NCI-H510A treated with DMSO at 0.1 percent for 48 hours (cell line): Measurements from ENCODE around the gene AKR1A1.
"Not testable (repeated sequence)": the region's sequence is repeated elsewhere in the genome, so short reads cannot be mapped to it uniquely, and the experiment has no call there.

Experiments
- DNase-seq: peaks from one replicate; lab custom pipeline; 2025; lab: John Stamatoyannopoulos, UW

The AKR1A1 gene

DNA sequence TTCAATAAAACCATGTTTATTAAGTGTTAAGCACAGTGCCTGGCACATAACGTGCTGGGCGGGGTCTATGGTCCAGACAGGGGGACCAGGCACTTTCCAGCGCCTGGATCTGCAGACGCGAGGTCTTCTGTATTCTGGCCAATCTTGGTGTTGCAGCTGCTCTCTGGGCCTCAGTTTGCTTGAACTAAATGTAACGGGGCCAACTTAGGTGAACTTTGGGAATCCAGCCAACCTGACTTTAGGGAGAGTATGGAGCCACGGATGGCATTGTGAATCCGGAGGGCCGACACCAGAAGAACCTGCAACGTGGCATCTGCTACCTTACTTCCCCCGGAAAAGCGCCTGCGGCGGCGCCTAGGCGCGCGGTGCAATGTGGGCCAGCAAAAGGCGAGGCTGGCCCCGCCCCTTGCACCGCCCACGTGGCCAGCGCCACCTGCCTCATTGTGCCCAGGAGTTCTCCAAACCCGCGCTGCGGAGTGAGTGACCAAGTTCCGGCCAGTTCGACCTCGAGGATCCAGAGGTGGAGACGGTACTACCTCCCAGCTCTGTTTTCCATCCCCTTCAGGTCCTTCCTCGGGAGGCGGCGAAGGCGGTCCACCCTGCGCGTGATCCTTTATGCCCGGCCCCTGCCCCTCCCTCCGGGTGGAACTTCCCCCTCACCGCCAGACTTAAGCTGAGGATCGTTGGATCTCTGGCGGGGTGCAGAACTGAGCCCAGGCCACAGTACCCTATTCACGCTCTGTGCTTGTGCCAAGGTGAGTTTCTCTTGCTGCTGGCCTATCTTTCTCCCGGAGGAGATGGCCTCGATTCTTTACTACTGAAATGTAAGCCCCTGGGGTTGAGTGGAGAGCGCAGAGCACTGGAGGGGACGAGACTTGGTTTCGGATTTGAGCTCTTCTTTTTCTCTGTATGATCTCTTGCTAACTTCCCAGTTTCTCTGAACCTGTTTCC, at the start of gene AKR1A1:
Gene AKR1A1 (plus strand): TSS at position 426 of the 951 bp plus-strand sequence. CDS start 10,969 bp downstream, outside the sequence.
- DNase-seq = peak; percentile 91

DNA sequence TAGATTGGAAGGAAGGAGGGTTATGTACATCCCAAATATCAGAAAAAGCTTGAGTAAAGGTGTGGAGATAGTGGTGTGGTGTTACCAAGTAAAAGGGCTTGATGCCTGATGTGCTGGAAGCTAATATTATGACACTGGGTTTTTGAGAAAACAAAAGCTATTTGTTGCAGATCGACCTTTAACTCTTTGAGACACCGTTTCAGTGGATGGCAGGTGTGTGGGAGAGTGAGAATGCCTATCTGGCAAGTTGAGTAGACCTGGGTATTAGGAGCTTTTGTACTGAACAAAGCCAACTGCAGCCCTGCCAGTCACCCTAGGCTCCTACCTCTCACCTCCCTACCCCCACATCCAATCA, 49.1 kb upstream of the AKR1A1 start:
- no peak for DNase-seq

DNA sequence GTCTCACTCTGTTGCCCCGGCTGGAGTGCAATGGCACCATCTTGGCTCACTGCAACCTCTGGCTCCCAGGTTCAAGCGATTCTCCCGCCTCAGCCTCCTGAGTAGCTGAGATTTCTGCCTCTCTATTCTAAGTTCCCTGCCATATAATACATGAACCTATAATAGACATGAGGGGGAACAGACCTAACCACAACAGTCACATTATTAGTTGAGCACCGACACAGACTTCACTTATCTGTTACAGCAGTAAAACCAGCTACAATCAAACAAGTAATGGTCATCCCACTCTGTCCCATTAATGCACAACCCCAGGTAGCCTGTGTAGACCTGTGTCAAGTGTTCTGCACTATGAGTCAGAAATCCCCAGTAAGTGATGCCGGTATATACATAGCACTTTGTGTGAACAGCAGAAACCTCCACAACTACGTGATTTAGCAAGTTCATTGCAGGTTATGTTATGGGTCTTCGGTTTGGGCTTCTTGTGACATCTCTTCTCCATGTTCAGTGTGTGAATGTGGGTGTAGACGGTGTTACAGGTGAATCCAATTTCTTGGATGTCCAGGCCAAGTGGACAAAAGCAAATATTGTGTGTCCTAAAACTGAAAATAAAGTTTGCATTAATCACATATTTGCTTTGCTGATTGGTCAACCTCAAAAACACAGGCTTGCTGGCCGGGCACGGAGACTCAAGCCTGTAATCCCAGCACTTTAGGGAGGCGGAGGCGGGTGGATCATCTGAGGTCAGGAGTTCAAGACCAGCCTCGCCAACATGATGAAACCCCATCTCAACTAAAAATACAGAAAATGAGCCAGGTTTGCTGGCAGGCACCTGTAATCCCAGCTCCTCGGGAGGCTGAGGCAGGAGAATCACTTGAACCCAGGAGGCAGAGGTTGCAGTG, 46.9 kb upstream of the AKR1A1 start:
- DNase-seq = no peak

DNA sequence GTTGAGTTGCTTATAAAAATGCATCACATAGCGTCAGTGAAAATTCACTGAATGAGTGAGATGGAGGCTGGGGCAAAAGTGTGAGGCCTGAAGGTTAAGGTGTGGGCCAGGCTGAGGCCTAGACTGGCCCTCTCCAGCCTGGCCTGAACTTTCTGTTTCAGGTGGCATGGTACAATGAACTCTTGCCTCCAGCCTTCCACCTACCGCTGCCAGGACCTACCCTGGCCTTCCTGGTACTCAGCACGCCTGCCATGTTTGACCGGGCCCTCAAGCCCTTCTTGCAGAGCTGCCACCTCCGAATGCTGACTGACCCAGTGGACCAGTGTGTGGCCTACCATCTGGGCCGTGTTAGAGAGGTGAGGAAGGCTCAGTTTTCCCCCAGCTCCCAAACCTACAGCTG, 43.4 kb upstream of the AKR1A1 start:
- DNase-seq = no peak

DNA sequence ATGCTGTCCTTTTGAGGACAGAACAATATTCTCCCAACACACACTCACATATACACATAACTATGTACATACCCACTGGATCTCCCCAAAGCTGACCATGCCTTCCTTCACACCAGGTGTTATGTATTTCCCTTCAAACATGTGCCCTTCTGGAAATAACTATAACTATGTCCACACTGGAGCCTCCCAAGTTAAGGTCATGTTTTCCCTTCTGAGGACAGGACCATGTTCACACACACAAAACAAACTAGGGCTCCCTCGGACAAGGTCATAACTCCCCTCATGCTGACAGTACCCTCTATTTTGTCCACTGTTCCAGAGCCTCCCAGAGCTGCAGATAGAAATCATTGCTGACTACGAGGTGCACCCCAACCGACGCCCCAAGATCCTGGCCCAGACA, 42.7 kb upstream of the AKR1A1 start:
- no peak for DNase-seq

DNA sequence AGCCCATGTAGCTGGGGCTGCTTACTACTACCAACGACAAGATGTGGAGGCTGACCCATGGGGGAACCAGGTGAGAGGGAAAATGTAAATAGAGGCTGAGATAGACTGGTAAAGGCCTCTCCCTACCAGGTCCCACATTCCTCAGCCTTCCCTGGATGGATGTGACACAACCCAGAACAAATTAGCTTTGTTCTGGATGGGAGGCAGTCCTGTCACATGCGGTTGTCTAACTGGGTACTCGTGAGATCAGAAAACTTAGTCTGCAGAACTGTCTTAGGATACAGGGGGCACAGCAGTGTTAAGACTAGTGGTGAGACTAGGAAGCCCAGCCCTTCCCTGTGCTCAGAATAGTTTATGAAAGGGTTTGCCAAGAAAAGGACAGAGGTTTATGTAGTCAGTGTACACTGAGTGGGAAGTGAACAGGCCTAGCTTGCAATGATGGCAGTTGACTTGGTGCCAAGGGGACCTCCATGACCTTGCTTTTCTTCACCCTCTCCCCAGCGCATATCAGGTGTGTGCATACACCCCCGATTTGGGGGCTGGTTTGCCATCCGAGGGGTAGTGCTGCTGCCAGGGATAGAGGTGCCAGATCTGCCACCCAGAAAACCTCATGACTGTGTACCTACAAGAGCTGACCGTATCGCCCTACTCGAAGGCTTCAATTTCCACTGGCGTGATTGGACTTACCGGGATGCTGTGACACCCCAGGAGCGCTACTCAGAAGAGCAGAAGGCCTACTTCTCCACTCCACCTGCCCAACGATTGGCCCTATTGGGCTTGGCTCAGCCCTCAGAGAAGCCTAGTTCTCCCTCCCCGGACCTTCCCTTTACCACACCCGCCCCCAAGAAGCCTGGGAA, 42.1 kb upstream of the AKR1A1 start:
- DNase-seq = no peak

DNA sequence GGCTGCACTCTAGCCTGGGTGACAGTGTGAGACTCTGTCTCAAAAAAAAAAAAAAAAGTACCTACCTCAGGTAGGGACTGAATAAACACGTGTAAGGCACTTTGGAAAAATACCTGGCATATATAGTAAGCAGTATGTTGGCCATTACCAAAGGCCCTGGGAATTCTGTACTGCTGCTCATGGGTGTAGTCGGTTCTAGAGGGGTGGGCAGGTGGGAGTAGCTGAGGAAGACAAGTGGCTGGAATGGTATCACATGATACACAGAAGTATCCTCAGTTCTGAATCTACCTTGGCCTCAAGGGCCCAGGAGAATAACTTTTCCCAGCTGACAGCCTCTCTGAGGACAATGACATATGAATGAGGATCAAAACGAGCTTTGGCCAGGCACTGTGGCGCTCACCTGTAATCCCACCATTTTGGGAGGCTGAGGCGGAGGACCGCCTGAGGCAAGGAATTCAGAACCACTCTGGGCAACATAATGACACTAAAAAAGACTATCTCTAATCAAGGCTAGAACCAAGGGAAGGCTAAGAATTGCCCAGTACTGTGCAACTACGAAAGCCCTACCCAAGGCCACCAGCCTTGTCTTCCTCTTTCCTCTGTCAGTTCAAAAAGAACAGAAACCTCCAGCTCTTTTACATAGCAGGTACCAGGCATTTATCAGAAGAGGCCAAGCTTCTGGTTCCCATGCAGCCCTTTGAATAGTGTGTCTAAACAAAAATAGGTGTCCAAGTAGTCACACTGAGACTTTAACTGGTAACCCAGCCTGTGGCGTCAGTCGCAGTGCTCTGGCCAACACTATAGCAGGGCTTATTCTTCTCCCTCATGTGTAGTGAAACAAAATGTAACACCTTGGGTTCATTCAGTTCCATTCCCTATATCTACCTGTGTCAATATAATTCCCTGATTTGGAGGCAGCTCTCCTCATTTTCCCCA, 40.3 kb upstream of the AKR1A1 start:
- no peak for DNase-seq

DNA sequence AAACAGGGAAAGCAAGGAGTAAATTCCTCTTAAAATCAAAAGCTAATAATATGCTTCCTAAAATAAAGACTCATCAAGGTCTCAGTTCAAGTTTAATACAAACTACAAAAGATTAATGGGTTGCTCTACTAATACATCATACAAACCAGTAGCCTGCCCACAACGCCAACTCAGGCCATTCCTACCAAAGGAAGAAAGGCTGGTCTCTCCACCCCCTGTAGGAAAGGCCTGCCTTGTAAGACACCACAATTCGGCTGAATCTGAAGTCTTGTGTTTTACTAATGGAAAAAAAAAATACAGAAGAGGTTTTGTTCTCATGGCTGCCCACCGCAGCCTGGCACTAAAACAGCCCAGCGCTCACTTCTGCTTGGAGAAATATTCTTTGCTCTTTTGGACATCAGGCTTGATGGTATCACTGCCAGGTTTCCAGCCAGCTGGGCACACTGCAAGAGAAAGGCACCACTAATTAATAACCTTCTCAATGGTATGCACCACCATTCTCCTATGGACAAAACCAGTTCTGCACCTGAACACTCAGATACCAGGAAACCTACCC, 39.6 kb upstream of the AKR1A1 start:
- DNase-seq = no peak

DNA sequence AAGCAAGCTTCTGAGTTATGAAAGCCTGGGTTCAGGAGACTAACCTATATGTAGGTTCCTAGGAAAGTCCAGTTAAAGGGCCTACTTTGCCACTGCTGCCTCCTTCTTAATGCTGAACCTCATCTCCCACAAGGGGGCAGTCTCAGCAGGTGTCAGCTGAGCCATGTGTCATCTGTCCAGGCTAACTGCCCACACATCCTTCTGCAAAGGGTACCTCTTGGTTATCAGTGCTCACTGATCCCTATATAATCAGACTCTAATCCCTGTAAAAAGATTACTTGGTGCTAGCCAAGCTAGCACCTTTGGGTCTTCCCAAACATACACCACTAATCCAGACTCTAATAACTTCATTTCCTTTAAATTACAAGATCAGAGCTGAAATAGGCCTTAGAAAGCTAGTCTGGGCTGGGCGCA, 38.0 kb upstream of the AKR1A1 start:
- peak; percentile 53 for DNase-seq

DNA sequence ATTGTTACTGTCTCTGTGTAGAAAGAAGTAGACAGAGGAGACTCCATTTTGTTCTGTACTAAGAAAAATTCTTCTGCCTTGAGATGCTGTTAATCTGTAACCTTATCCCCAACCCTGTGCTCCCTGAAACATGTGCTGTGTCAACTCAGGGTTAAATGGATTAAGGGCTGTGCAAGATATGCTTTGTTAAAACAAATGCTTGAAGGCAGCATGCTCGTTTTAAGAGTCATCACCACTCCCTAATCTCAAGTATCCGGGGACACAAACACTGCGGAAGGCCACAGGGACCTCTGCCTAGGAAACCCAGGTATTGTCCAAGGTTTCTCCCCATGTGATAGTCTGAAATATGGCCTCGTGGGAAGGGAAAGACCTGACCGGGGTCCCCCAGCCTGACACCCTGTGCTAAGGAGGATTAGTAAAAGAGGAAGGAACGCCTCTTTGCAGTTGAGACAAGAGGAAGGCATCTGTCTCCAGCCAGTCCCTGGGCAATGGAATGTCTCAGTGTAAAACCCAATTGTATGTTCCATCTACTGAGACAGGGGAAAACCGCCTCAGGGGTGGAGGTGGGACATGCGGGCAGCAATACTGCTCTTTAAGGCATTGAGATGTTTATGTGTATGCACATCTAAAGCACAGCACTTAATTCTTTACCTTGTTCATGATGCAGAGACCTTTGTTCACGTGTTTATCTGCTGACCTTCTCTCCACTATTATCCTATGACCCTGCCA, 36.9 kb upstream of the AKR1A1 start:
- not testable (repeated sequence) for DNase-seq

DNA sequence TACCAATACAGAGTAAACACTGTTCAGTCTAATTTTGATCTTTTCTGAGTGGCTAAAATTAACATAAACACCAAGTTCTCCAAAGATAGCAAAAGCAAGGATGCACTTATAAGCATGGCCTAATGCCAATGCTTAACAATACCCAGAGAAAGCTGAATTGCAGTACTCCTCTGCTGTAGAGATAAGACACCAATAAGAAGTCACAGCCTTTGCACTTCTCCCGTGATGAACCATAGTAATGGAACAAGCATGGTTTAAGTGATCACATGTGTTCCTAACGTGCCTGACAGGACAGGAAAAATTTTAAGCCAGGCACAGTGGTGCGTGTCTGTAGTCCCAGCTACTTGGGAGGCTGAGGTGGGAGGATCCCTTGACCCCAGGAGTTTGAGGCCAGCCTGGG, 34.6 kb upstream of the AKR1A1 start:
- DNase-seq = no peak

DNA sequence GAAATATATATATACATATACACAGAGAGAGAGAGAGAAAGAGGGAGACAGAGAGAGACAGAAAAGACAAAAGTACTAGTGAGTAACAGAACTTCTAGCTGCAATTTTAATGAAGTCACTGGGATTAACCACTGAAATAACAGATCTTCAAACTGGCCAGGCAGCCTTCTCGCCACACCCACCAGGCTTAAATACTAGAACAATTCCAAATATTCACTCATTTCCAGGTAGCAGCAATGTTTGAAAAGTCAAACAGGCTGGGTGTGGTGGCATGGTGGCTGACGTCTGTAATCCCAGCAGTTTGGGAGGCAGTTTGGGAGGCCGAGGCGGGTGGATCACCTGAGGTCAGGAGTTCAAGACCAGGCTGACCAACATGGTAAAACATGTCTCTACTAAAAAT, 34.2 kb upstream of the AKR1A1 start:
- DNase-seq = no peak

DNA sequence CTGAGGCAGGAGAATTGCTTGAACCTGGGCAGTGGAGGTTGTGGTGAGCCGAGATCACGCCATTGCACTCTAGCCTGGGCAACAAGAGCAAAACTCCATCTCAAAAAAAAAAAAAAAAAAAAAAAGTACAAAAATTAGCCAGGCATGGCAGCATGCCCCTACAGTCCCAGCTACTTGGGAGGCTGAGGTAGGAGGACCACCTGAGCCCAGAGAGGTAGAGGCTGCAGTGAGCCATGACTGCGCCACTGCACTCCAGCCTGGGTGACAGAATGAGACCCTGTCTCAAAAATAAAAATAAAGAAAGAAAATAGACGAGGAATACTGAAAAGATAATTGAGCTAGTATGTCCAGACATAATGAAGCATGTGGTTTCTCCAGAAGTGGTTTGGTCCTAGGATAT, 32.3 kb upstream of the AKR1A1 start:
- DNase-seq = not testable (repeated sequence)

DNA sequence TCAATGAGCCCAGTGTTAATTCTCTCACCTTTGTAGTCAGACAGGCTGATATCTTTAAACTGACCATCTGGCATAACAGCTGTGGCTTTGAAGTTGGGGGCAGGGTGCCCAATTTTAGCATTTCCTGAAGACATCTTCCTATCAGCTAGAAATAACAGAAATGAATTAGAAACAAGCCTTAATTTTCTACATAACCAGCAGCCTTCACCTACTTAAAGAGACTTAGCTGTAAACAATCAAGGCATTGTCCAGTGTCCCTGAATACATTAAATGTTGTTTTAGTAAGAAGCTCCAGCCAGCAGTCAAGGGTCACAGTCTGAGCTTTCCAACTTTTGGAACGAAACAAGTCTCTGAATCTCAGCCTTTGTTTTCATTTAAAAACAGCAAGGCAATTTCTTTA, 31.7 kb upstream of the AKR1A1 start:
- no peak for DNase-seq

DNA sequence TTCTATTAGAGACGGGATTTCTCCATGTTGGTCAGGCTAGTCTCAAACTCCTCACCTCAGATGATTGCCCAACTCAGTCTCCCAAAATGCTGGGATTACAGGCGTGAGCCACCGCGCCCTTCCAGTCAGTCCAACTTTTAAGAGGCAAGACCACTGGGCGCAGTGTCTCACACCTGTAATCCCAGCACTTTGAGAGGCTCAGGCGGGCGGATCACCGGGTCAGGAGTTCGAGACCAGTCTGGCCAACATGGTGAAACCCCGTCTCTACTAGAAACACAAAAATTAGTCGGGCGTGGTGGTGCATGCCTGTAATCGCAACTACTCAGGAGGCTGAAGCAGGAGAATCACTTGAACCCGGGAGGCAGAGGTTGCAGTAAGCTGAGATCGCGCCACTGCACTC, 30.9 kb upstream of the AKR1A1 start:
- DNase-seq = not testable (repeated sequence)

DNA sequence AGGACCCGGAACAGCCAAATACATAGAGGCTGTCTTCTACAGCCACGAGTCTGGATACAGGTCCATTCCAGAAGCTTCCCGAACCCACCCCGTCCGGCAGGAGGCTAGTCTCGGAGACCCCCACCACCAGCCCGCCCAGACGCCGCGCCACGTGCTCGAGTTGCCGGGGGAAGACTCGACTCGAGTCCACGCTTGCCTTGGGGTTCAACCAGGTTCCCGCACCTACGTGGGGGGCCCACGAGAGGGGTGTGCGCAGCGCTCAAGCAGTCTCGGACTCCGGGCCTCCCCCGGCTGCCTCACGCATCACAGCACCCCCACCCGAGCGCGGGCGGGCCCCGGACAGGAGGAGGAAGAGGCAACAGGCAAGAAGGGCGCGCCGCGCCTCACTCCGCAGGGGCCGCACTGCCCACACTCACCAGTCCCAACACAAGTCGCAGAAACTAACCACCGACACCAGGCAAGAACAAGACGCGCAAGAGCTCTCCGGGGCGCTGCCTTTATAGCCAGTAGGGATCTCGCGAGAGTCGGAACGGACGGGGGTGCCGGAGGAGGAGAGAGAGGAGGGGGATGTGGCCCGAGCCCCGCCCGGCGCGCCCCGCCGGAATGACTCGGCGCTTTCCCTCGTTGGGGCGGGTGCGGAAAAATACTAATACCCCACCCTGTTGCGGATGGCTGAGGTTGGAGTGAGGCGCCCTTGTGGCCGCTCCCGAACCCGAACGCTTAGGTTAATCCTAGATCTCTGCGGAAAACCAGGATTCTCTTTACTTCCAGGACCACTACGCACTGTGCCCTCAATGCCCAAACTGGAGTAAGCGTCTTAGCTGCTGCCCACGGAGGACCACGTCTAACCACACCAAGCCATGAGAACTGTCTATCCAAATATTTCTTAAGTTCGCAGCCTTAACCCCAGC, 29.0 kb upstream of the AKR1A1 start, which contains the start of gene PRDX1:
Gene PRDX1 (minus strand): TSS at position 472 of the 911 bp plus-strand sequence. CDS start 2,841 bp downstream, outside the sequence.
- DNase-seq = peak; percentile 94

DNA sequence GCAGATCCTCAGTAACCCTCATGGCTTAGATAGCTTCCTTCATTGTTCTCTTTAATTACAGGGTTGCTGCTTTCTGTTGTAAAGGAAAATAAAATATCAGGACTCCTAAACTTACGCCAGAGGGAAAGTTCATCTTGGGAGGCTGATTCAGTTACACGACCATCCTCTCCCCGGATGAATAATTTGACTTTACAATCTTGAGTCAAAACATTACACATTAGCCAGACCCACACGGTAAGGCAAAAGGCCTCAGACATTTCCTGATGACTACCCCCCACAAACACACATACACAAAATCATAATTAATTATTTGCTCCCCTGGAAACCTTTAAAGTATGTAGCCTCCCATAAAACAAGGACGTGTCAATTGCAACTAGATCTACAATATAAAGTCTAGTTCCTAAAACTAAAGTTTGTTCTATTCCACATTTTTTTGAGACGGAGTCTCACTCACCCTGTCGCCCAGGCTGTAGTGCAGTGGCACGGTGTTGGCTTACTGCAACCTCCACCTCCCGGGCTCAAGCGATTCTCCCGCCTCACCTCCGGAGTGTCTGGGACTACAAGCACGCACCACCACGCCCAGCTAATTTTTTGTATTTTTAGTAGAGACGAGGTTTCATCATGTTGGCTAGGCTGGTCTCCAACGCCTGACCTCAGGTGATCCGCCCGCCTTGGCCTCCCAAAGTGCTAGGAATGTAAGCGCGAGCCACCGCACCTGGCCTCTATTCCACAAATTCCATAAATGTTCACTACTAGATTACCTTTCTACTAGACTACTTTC, 28.1 kb upstream of the AKR1A1 start:
- peak; percentile 49 for DNase-seq

DNA sequence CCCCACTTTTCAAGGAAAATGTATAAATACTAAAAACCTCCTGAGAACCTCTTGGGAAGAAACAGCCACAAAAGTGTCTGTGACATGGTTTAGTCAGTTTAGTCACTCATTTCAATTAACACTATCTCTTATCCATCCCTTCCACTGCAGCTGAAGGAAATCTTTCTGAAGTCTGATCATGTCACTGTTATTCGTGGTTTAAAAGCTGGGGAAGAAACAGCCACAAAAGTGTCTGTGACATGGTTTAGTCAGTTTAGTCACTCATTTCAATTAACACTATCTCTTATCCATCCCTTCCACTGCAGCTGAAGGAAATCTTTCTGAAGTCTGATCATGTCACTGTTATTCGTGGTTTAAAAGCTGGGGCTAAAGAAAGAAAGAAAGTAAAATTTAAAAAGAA, 27.1 kb upstream of the AKR1A1 start:
- not testable (repeated sequence) for DNase-seq
